Gastroesophageal sphincter (tissue), 4 donors: Measurements from ENCODE around the gene ADAM19. TPM values are rescaled to one million over a fixed set of nuclear protein-coding genes. Genes with fewer than 3 reads are reported as not detected.

Experiments
- ATAC-seq: fragments of 150-250 bp; one replicate; pipeline ENCODE4 v1.9.1; 2016; ENCODE audit warnings: mild to moderate bottlenecking, moderate library complexity
- H3K27ac ChIP-seq, 4 donors: fragments of 200-600 bp; sonication (generic) in 3 of 4; 1 replicate in 3 of 4; 2 replicates in 1 of 4; pipeline ENCODE4 v1.5.1; 2016 to 2019
- H3K27me3 ChIP-seq: fragments of 200-600 bp; sonication (generic); one replicate; pipeline ENCODE4 v1.5.1; 2019
- H3K36me3 ChIP-seq, 2 donors: fragments of 200-600 bp; sonication (generic); one replicate each; pipeline ENCODE4 v1.5.1; 2019; ENCODE audit warnings: control low read depth in 1 of 2
- H3K4me1 ChIP-seq, 3 donors: fragments of 200-600 bp; sonication (generic); 1 replicate in 2 of 3; 2 replicates in 1 of 3; pipeline ENCODE4 v1.5.1; 2016 to 2019; ENCODE audit warnings: control low read depth in 2 of 3
- H3K4me3 ChIP-seq, 2 donors: fragments of 200-600 bp; sonication (generic); one replicate each; pipeline ENCODE4 v1.5.1; 2019; ENCODE audit warnings: mild to moderate bottlenecking in 1 of 2, moderate library complexity in 1 of 2
- H3K9me3 ChIP-seq, 3 donors: fragments of 200-600 bp; sonication (generic); one replicate each; pipeline ENCODE4 v1.5.1; 2017 to 2019; ENCODE audit warnings: control low read depth in 2 of 3
- EP300 ChIP-seq: sonication (generic); formaldehyde crosslinking; IDR thresholded peaks from one replicate; pipeline ENCODE4 v1.6.1; 2017; ENCODE audit warnings: antibody characterized with exemption, mild to moderate bottlenecking
- POLR2A ChIP-seq, 2 donors: fragments of 450-650 bp; IDR thresholded peaks; one replicate each; pipeline ENCODE4 v1.6.1; 2017; ENCODE audit warnings: antibody characterized with exemption in 2 of 2, mild to moderate bottlenecking in 2 of 2, moderate library complexity in 1 of 2
- POLR2AphosphoS5 ChIP-seq: sonication (generic); formaldehyde crosslinking; IDR thresholded peaks from one replicate; pipeline ENCODE4 v1.6.1; 2017; ENCODE audit warnings: antibody characterized with exemption
- WGBS, 2 donors: methylation state at CpG; one replicate each; pipeline ENCODE4 v1.1.5; 2018; ENCODE audit warnings: low coverage in 1 of 2; 5-methylcytosine and 5-hydroxymethylcytosine counted together
- total RNA-seq, 4 donors: library from RNA; depleted of rRNA; stranded (reverse); fragments of >200 nt; gene quantifications; one replicate each; pipeline ENCODE4 v1.1.0, GENCODE V29; 2016
- TF ChIP-seq, protein P1 (sequence below), 4 experiments: fragments of 200-600 bp in 2 of 4; fragments of 450-650 bp in 2 of 4; sonication (generic) in 1 of 4; IDR thresholded peaks; one replicate each; pipeline ENCODE4 v1.5.1; 2017 to 2019; ENCODE audit warnings: antibody characterized with exemption in 4 of 4, mild to moderate bottlenecking in 2 of 4, moderate library complexity in 2 of 4

Gene ADAM19
- total RNA-seq, 4 donors from 2014 or later: 19.3 to 38.5 (median 31.2) TPM

DNA sequence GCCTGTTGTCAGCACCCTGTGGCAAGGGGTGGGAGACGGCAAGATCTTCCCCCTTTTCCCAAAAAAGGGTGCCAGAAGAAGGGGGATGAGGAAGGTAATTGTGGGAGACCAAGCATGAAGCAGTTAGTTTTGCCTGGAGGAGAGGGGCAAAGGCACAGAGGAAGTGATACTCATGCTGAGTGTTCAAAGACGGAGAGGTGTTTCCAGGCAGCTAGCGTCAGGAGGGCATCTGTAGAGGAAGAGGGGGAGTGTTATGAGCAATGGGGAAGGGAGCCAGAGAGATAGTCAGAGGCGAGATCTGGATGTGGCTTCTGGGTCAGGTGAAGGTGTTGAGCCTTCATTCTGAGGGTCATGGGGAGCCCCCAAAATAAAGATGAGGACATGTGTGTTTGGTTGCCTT is 26.9 kb upstream of the ADAM19 start:
- WGBS, 2 donors: 81 to 96% methylated on average over 4 of the region's 4 CpGs
- Histone ChIP-seq H3K27me3 (no peaks in the 10 kb centered on the region), H3K4me1 (no peaks in the 10 kb centered on the region), H3K9me3 (no peaks in the 10 kb centered on the region), H3K36me3 (no peaks in the 10 kb centered on the region), H3K27ac (no peak overlapping the region), H3K4me3 (no peak overlapping the region)
- TF ChIP-seq POLR2AphosphoS5 (no peak), EP300 (no peak), POLR2A (IDR thresholded peaks at IDR 0.05) (no peak)
- TF ChIP-seq, protein P1, sequence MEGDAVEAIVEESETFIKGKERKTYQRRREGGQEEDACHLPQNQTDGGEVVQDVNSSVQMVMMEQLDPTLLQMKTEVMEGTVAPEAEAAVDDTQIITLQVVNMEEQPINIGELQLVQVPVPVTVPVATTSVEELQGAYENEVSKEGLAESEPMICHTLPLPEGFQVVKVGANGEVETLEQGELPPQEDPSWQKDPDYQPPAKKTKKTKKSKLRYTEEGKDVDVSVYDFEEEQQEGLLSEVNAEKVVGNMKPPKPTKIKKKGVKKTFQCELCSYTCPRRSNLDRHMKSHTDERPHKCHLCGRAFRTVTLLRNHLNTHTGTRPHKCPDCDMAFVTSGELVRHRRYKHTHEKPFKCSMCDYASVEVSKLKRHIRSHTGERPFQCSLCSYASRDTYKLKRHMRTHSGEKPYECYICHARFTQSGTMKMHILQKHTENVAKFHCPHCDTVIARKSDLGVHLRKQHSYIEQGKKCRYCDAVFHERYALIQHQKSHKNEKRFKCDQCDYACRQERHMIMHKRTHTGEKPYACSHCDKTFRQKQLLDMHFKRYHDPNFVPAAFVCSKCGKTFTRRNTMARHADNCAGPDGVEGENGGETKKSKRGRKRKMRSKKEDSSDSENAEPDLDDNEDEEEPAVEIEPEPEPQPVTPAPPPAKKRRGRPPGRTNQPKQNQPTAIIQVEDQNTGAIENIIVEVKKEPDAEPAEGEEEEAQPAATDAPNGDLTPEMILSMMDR (IDR thresholded peaks at IDR 0.05): no peak
- ATAC-seq: no peak

DNA sequence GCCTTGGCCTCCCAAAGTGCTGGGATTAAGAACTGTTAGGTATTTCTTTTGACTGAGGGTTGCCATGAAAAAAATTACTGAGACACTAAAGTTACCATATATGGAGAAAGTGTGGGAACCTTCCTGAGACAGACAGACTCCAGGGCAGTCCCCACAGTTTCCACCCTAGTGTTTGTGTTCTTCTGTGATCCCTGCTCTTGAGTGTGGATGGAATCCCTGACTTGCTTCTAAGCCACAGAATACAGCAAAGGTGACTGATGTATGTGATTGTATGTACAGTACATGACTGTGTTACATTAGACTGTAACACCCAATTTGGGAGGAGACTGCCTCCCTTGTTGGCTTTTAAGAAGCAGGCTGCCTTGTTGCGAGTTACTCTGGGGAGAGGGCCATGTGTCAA is 24.7 kb upstream of the ADAM19 start:
- no peaks in the 10 kb centered on the region for H3K36me3 ChIP-seq
- no peak overlapping the region for H3K4me3 ChIP-seq
- 100% methylated on average over 1 of the region's 1 CpG for WGBS, 2 donors
- no peaks in the 10 kb centered on the region for H3K9me3 ChIP-seq
- no peaks in the 10 kb centered on the region for H3K4me1 ChIP-seq
- no peak for ATAC-seq
- no peak overlapping the region for H3K27ac ChIP-seq
- H3K27me3 ChIP-seq: no peaks in the 10 kb centered on the region
- no peak for TF ChIP-seq POLR2AphosphoS5
- no peak for TF ChIP-seq EP300

DNA sequence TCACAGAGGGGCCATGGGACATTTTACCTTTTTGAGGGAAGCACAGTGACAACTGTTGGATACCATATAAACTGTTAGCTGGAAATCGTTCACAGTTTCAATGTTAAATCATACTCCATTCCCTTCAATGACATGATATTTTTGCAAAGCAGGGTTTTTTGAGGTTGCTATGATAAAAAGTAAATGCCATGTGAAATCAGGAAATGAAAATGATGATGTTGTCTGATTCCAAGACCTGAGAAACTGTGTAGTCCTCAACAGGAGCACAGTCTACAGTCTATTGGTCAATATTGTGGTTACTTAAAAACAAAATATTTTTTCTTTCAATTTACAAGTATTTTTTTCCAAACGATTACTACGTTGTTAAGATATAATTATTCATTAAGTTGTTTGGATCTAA is 24.0 kb upstream of the ADAM19 start:
- no peaks in the 10 kb centered on the region for H3K4me1 ChIP-seq
- TF ChIP-seq EP300 (no peak), POLR2A (IDR thresholded peaks at IDR 0.05) (no peak), POLR2AphosphoS5 (no peak)
- TF ChIP-seq, protein P1 (IDR thresholded peaks at IDR 0.05): no peak
- no peaks in the 10 kb centered on the region for H3K9me3 ChIP-seq
- H3K36me3 ChIP-seq: no peaks in the 10 kb centered on the region
- H3K27me3 ChIP-seq: no peaks in the 10 kb centered on the region
- 84 to 90% methylated on average over 3 of the region's 3 CpGs for WGBS, 2 donors
- H3K4me3 ChIP-seq: no peak overlapping the region
- H3K27ac ChIP-seq: no peak overlapping the region
- no peak for ATAC-seq

- H3K27me3 ChIP-seq: no peaks in the 10 kb centered on the region
Measured at GRCh38 chr5:157598350-157598936, 22.9 kb upstream of the ADAM19 start.

GRCh38 chr5:157597277-157597676 is 21.7 kb upstream of the ADAM19 start:
- WGBS, 2 donors: 83 to 100% methylated on average over 1 of the region's 1 CpG
- no peak for ATAC-seq
- Histone ChIP-seq H3K27ac (no peak overlapping the region), H3K36me3 (no peaks in the 10 kb centered on the region), H3K4me3 (no peak overlapping the region), H3K9me3 (no peaks in the 10 kb centered on the region), H3K27me3 (no peaks in the 10 kb centered on the region), H3K4me1 (peaks cover 0 to 4% (median 0%) of the 10 kb centered on the region in 3 donors)
- TF ChIP-seq POLR2AphosphoS5 (no peak), EP300 (no peak), POLR2A (IDR thresholded peaks at IDR 0.05) (no peak)
- TF ChIP-seq, protein P1 (IDR thresholded peaks at IDR 0.05): no peak

More at GRCh38 chr5:157598350-157598936, 22.9 kb upstream of the ADAM19 start:
- no peak for ATAC-seq
- TF ChIP-seq EP300: no peak
- TF ChIP-seq, protein P1 (IDR thresholded peaks at IDR 0.05): no peak
- TF ChIP-seq POLR2A (IDR thresholded peaks at IDR 0.05): no peak
- TF ChIP-seq POLR2AphosphoS5: no peak
- Histone ChIP-seq H3K4me3 (no peak overlapping the region), H3K4me1 (no peaks in the 10 kb centered on the region), H3K9me3 (no peaks in the 10 kb centered on the region), H3K36me3 (no peaks in the 10 kb centered on the region), H3K27ac (no peak overlapping the region)
- 61 to 83% methylated on average over 2 of the region's 2 CpGs for WGBS, 2 donors
